ENCODE results near the gene ADA.
"Not testable (repeated sequence)": the region's sequence is repeated elsewhere in the genome, so short reads cannot be mapped to it uniquely, and the experiment has no call there.

Gene ADA

GRCh38 chr20:44596010-44596409 lies 55.5 kb downstream of the ADA start:
- in situ Hi-C loops (cut with HindIII; ENCODE audit: low sequenced_read_pairs) = no loop called here
- no peak for DNase-seq (ENCODE audit: low read depth)
- TF ChIP-seq CTCF (IDR thresholded peaks at IDR 0.05; ENCODE audit: low read depth, low read length, missing control alignments) = no peak
- no peak overlapping the region for H3K4me3 ChIP-seq (ENCODE audit: low read depth, low read length)

- no peak for DNase-seq (ENCODE audit: low read depth)
- no peak for TF ChIP-seq CTCF (IDR thresholded peaks at IDR 0.05; ENCODE audit: low read depth, low read length, missing control alignments)
- no peak overlapping the region for H3K4me3 ChIP-seq (ENCODE audit: low read depth, low read length)
- in situ Hi-C loops (cut with HindIII; ENCODE audit: low sequenced_read_pairs) = loop anchor here (5.0 kb wide), 1 partner anchor 42 kb away; no protein-coding TSS in a partner anchor
These were observed 56.8 kb downstream of the ADA start for GRCh38 chr20:44594730-44595129.

GRCh38 chr20:44593751-44594150 lies 57.7 kb downstream of the ADA start:
- no peak for DNase-seq (ENCODE audit: low read depth)
- in situ Hi-C loops (cut with HindIII; ENCODE audit: low sequenced_read_pairs) = loop anchor here (5.0 kb wide), 1 partner anchor 41 kb away; no protein-coding TSS in a partner anchor
- TF ChIP-seq CTCF (IDR thresholded peaks at IDR 0.05; ENCODE audit: low read depth, low read length, missing control alignments) = no peak
- H3K4me3 ChIP-seq (ENCODE audit: low read depth, low read length) = no peak overlapping the region

GRCh38 chr20:44592366-44592765 lies 59.1 kb downstream of the ADA start:
- H3K4me3 ChIP-seq (ENCODE audit: low read depth, low read length) = no peak overlapping the region
- in situ Hi-C loops (cut with HindIII; ENCODE audit: low sequenced_read_pairs) = loop anchor here (5.0 kb wide), 1 partner anchor 40 kb away; no protein-coding TSS in a partner anchor
- DNase-seq (ENCODE audit: low read depth) = no peak
- no peak for TF ChIP-seq CTCF (IDR thresholded peaks at IDR 0.05; ENCODE audit: low read depth, low read length, missing control alignments)

- in situ Hi-C loops (cut with HindIII; ENCODE audit: low sequenced_read_pairs) = loop anchor here (5.0 kb wide), 1 partner anchor 39 kb away; no protein-coding TSS in a partner anchor
- no peak for TF ChIP-seq CTCF (IDR thresholded peaks at IDR 0.05; ENCODE audit: low read depth, low read length, missing control alignments)
- no peak overlapping the region for H3K4me3 ChIP-seq (ENCODE audit: low read depth, low read length)
- DNase-seq (ENCODE audit: low read depth) = no peak
These were observed 60.3 kb downstream of the ADA start for GRCh38 chr20:44590980-44591778.

- in situ Hi-C loops (cut with HindIII; ENCODE audit: low sequenced_read_pairs) = no loop called here
- no peak overlapping the region for H3K4me3 ChIP-seq (ENCODE audit: low read depth, low read length)
- DNase-seq (ENCODE audit: low read depth) = no peak
- TF ChIP-seq CTCF (IDR thresholded peaks at IDR 0.05; ENCODE audit: low read depth, low read length, missing control alignments) = no peak
These were observed 62.0 kb downstream of the ADA start for GRCh38 chr20:44589537-44589936.

- in situ Hi-C loops (cut with HindIII; ENCODE audit: low sequenced_read_pairs); H3K4me3 ChIP-seq (ENCODE audit: low read depth, low read length); DNase-seq (ENCODE audit: low read depth): not testable (repeated sequence)
These were observed 63.2 kb downstream of the ADA start for GRCh38 chr20:44588321-44588720.

Data from astrocyte of the cerebellum (primary cell).